CD8-positive, alpha-beta memory T cell (primary cell): ENCODE measurements around the gene SPPL3. TPM values are rescaled to one million over a fixed set of nuclear protein-coding genes. Genes with fewer than 3 reads are reported as not detected.

Source experiments
- CTCF ChIA-PET: fragments of 350-600 bp; sonication (Branson Sonifier 250); formaldehyde crosslinking; loops from one replicate; lab custom pipeline; 2021; ENCODE audit warnings: antibody characterized with exemption; lab: Charles Lee
- POLR2A ChIA-PET: fragments of 350-600 bp; sonication (Branson Sonifier 250); formaldehyde crosslinking; loops from one replicate; lab custom pipeline; 2021; ENCODE audit warnings: antibody characterized with exemption; lab: Charles Lee
- DNase-seq, 5 donors: peaks; one replicate each; pipeline versions ENCODE4 v3.0.0 to v3.0.0-alpha.2; 2020 to 2022; ENCODE audit warnings: mixed read lengths in 1 of 5
- H3K27ac ChIP-seq: one replicate; pipeline ENCODE4 v1.7.0; 2013; ENCODE audit warnings: low read depth, mild to moderate bottlenecking, low read length, moderate library complexity
- H3K27me3 ChIP-seq: 2 replicates; pipeline ENCODE4 v1.7.0; 2013; ENCODE audit warnings: low read length, mild to moderate bottlenecking; ENCODE audit not compliant: insufficient read depth, poor library complexity, severe bottlenecking
- H3K36me3 ChIP-seq: 2 replicates; pipeline ENCODE4 v1.7.0; 2013; ENCODE audit warnings: mild to moderate bottlenecking, low read length, moderate library complexity; ENCODE audit not compliant: insufficient read depth
- H3K4me1 ChIP-seq: 2 replicates; pipeline ENCODE4 v1.7.0; 2013; ENCODE audit warnings: mild to moderate bottlenecking, low read length, moderate library complexity; ENCODE audit not compliant: insufficient read depth
- H3K4me3 ChIP-seq: 2 replicates; pipeline ENCODE4 v1.7.0; 2013; ENCODE audit warnings: mild to moderate bottlenecking, low read length
- H3K9me3 ChIP-seq: 2 replicates; pipeline ENCODE4 v1.7.0; 2013; ENCODE audit warnings: mild to moderate bottlenecking, low read length
- H3K27ac Mint-ChIP-seq, 8 donors: one replicate each; pipeline ENCODE4 v1.8.0; 2020 to 2021; ENCODE audit warnings: mixed read lengths in 8 of 8, mild to moderate bottlenecking in 6 of 8, inconsistent platforms in 3 of 8, moderate library complexity in 3 of 8
- H3K27me3 Mint-ChIP-seq, 2 donors: one replicate each; pipeline ENCODE4 v1.8.0; 2020 to 2021; ENCODE audit warnings: mixed read lengths in 2 of 2, mild to moderate bottlenecking in 1 of 2, moderate library complexity in 1 of 2
- H3K36me3 Mint-ChIP-seq, 3 donors: one replicate each; pipeline ENCODE4 v1.8.0; 2020 to 2021; ENCODE audit warnings: mixed read lengths in 3 of 3, inconsistent platforms in 1 of 3, mild to moderate bottlenecking in 1 of 3
- H3K4me1 Mint-ChIP-seq, 3 donors: one replicate each; pipeline ENCODE4 v1.8.0; 2020 to 2021; ENCODE audit warnings: mixed read lengths in 3 of 3, inconsistent platforms in 1 of 3, mild to moderate bottlenecking in 1 of 3
- H3K4me3 Mint-ChIP-seq, 7 donors: one replicate each; pipeline ENCODE4 v1.8.0; 2020 to 2021; ENCODE audit warnings: mixed read lengths in 7 of 7, mild to moderate bottlenecking in 6 of 7, moderate library complexity in 4 of 7, inconsistent platforms in 2 of 7
- H3K9me3 Mint-ChIP-seq, 5 donors: one replicate each; pipeline ENCODE4 v1.8.0; 2020 to 2022; ENCODE audit warnings: mixed read lengths in 5 of 5, mild to moderate bottlenecking in 3 of 5, moderate library complexity in 2 of 5, inconsistent platforms in 1 of 5
- polyA plus RNA-seq: library from polyadenylated mRNA; unstranded; fragments of 300-500 nt; fragmentation: Illumina TruSeq; gene quantifications from one replicate; pipeline ENCODE4 v1.2.3, GENCODE V29; 2021
- total RNA-seq, 2 experiments: library from RNA; stranded (reverse); gene quantifications; one replicate each; pipeline ENCODE4 v1.2.3, GENCODE V29; 2021

The SPPL3 gene
- total and polyA plus RNA-seq, 3 experiments from 2014 or later = 33.1 to 35.6 (median 34.9) TPM

GRCh38 chr12:120884644-120885043 lies 19.5 kb downstream of the SPPL3 start:
- H3K27me3 Mint-ChIP-seq = no peaks in the 10 kb centered on the region
- no peak for DNase-seq
- H3K36me3 Mint-ChIP-seq = peaks cover 0 to 14% (median 3%) of the 10 kb centered on the region in 3 donors
- Histone ChIP-seq H3K27ac (no peak overlapping the region), H3K36me3 (no peaks in the 10 kb centered on the region), H3K4me1 (peaks cover 41% of the 10 kb centered on the region), H3K9me3 (no peaks in the 10 kb centered on the region), H3K4me3 (no peak overlapping the region), H3K27me3 (no peaks in the 10 kb centered on the region)
- H3K27ac Mint-ChIP-seq = no peak overlapping the region
- no peaks in the 10 kb centered on the region for H3K9me3 Mint-ChIP-seq
- no peak overlapping the region for H3K4me3 Mint-ChIP-seq
- H3K4me1 Mint-ChIP-seq = peaks cover 60 to 88% (median 87%) of the 10 kb centered on the region in 3 donors
- CTCF ChIA-PET = no interaction called here
- POLR2A ChIA-PET = no interaction called here

- CTCF ChIA-PET = no interaction called here
Measured at GRCh38 chr12:120882055-120882555, 22.1 kb downstream of the SPPL3 start.

GRCh38 chr12:120879718-120880300 lies 24.3 kb downstream of the SPPL3 start:
- no peak overlapping the region for H3K27ac ChIP-seq
- H3K4me3 Mint-ChIP-seq = no peak overlapping the region
- H3K27me3 Mint-ChIP-seq = no peaks in the 10 kb centered on the region
- no peaks in the 10 kb centered on the region for H3K9me3 ChIP-seq
- no peak overlapping the region for H3K27ac Mint-ChIP-seq
- ChIA-PET POLR2A (interaction anchor here (0.7 kb wide), 1 partner anchor 74 kb away, joined by 3 read pairs; no protein-coding TSS in a partner anchor), CTCF (interaction anchor here (0.5 kb wide), 1 partner anchor 162 kb away, joined by 4 read pairs; no protein-coding TSS in a partner anchor)
- H3K27me3 ChIP-seq = no peaks in the 10 kb centered on the region
- no peaks in the 10 kb centered on the region for H3K9me3 Mint-ChIP-seq
- H3K4me1 Mint-ChIP-seq = peaks cover 49 to 77% (median 77%) of the 10 kb centered on the region in 3 donors
- H3K36me3 ChIP-seq = no peaks in the 10 kb centered on the region
- no peak overlapping the region for H3K4me3 ChIP-seq
- H3K36me3 Mint-ChIP-seq = peaks cover 0 to 13% (median 3%) of the 10 kb centered on the region in 3 donors
- H3K4me1 ChIP-seq = peaks cover 19% of the 10 kb centered on the region
- DNase-seq = no peak

More at GRCh38 chr12:120882055-120882555, 22.1 kb downstream of the SPPL3 start:
- Histone ChIP-seq H3K9me3 (no peaks in the 10 kb centered on the region), H3K27ac (no peak overlapping the region), H3K4me1 (peaks cover 36% of the 10 kb centered on the region), H3K36me3 (no peaks in the 10 kb centered on the region), H3K27me3 (no peaks in the 10 kb centered on the region), H3K4me3 (no peak overlapping the region)
- POLR2A ChIA-PET = no interaction called here
- Mint-ChIP-seq H3K4me3 (no peak overlapping the region), H3K4me1 (peaks cover 55 to 82% (median 82%) of the 10 kb centered on the region in 3 donors), H3K36me3 (peaks cover 0 to 13% (median 3%) of the 10 kb centered on the region in 3 donors), H3K9me3 (no peaks in the 10 kb centered on the region), H3K27ac (peak overlapping the region in 1 of 8 donors; percentile 64), H3K27me3 (no peaks in the 10 kb centered on the region)
- DNase-seq = no peak

GRCh38 chr12:120879102-120879501 lies 25.1 kb downstream of the SPPL3 start:
- Histone ChIP-seq H3K9me3 (no peaks in the 10 kb centered on the region), H3K27ac (no peak overlapping the region), H3K4me1 (peaks cover 14% of the 10 kb centered on the region), H3K27me3 (no peaks in the 10 kb centered on the region), H3K4me3 (no peak overlapping the region), H3K36me3 (no peaks in the 10 kb centered on the region)
- H3K36me3 Mint-ChIP-seq = peaks cover 0 to 13% (median 5%) of the 10 kb centered on the region in 3 donors
- no peaks in the 10 kb centered on the region for H3K27me3 Mint-ChIP-seq
- no peaks in the 10 kb centered on the region for H3K9me3 Mint-ChIP-seq
- H3K27ac Mint-ChIP-seq = no peak overlapping the region
- ChIA-PET POLR2A (interaction anchor here (0.7 kb wide), 2 partner anchors 73 to 632 kb away, joined by 3 to 4 read pairs; no protein-coding TSS in a partner anchor), CTCF (no interaction called here)
- peaks cover 48 to 75% (median 75%) of the 10 kb centered on the region in 3 donors for H3K4me1 Mint-ChIP-seq
- no peak overlapping the region for H3K4me3 Mint-ChIP-seq
- no peak for DNase-seq

GRCh38 chr12:120874547-120875245 lies 29.5 kb downstream of the SPPL3 start:
- H3K27me3 Mint-ChIP-seq = no peaks in the 10 kb centered on the region
- no peak overlapping the region for H3K27ac Mint-ChIP-seq
- Histone ChIP-seq H3K36me3 (no peaks in the 10 kb centered on the region), H3K9me3 (no peaks in the 10 kb centered on the region), H3K27me3 (no peaks in the 10 kb centered on the region), H3K4me3 (no peak overlapping the region), H3K4me1 (peaks cover 16% of the 10 kb centered on the region), H3K27ac (no peak overlapping the region)
- no peak for DNase-seq
- peak overlapping the region in 1 of 7 donors; percentile 65 for H3K4me3 Mint-ChIP-seq
- no peaks in the 10 kb centered on the region for H3K9me3 Mint-ChIP-seq
- H3K4me1 Mint-ChIP-seq = peaks cover 50 to 75% (median 73%) of the 10 kb centered on the region in 3 donors
- ChIA-PET POLR2A (no interaction called here), CTCF (no interaction called here)
- H3K36me3 Mint-ChIP-seq = peaks cover 0 to 10% (median 5%) of the 10 kb centered on the region in 3 donors

GRCh38 chr12:120873226-120873625 lies 30.9 kb downstream of the SPPL3 start:
- Histone ChIP-seq H3K27ac (no peak overlapping the region), H3K4me1 (peaks cover 11% of the 10 kb centered on the region), H3K4me3 (no peak overlapping the region), H3K36me3 (no peaks in the 10 kb centered on the region), H3K9me3 (no peaks in the 10 kb centered on the region), H3K27me3 (no peaks in the 10 kb centered on the region)
- no peak for DNase-seq
- CTCF ChIA-PET = no interaction called here
- Mint-ChIP-seq H3K4me3 (peak overlapping the region in 6 of 7 donors; percentile 8 to 54 (median 36)), H3K9me3 (no peaks in the 10 kb centered on the region), H3K27me3 (no peaks in the 10 kb centered on the region), H3K36me3 (peaks cover 0 to 8% (median 2%) of the 10 kb centered on the region in 3 donors), H3K27ac (peak overlapping the region in 4 of 8 donors; percentile 4 to 34 (median 10)), H3K4me1 (peaks cover 48 to 70% (median 66%) of the 10 kb centered on the region in 3 donors)
- POLR2A ChIA-PET = no interaction called here

DNA sequence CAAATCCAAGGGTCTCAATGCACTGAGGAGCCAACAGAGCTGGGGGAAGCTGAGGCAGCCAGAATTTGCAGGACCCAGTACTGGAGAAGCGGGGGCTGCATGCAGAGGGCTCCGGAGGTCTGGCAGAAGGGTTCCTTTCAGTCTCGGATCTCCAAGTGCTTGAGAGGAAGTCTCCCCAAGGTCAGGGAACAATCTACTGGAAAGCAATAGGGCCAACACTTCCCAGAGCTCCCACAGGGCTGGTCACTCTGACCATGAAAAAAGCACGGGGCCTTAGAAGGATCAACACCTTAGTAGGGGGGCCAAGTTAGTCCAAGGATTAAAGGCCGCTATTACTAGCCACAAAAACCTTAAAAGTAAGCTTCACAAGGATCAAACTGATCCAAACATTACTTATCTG lies 31.7 kb downstream of the SPPL3 start:
- CTCF ChIA-PET = no interaction called here
- no peak overlapping the region for H3K4me3 ChIP-seq
- H3K4me1 ChIP-seq = peaks cover 11% of the 10 kb centered on the region
- Mint-ChIP-seq H3K9me3 (no peaks in the 10 kb centered on the region), H3K4me3 (peak overlapping the region in 3 of 7 donors; percentile 14 to 47 (median 45)), H3K4me1 (peaks cover 48 to 68% (median 65%) of the 10 kb centered on the region in 3 donors), H3K27me3 (no peaks in the 10 kb centered on the region), H3K36me3 (peaks cover 0 to 12% (median 2%) of the 10 kb centered on the region in 3 donors), H3K27ac (peak overlapping the region in 4 of 8 donors; percentile 12 to 34 (median 25))
- no peak overlapping the region for H3K27ac ChIP-seq
- no peaks in the 10 kb centered on the region for H3K36me3 ChIP-seq
- POLR2A ChIA-PET = no interaction called here
- H3K9me3 ChIP-seq = no peaks in the 10 kb centered on the region
- H3K27me3 ChIP-seq = no peaks in the 10 kb centered on the region
- no peak for DNase-seq

- Mint-ChIP-seq H3K27ac (peak overlapping the region in 1 of 8 donors; percentile 47), H3K27me3 (no peaks in the 10 kb centered on the region), H3K4me3 (no peak overlapping the region), H3K36me3 (peaks cover 0 to 12% (median 2%) of the 10 kb centered on the region in 3 donors), H3K9me3 (no peaks in the 10 kb centered on the region), H3K4me1 (peaks cover 39 to 68% (median 55%) of the 10 kb centered on the region in 3 donors)
- Histone ChIP-seq H3K9me3 (no peaks in the 10 kb centered on the region), H3K36me3 (no peaks in the 10 kb centered on the region), H3K27me3 (no peaks in the 10 kb centered on the region), H3K4me3 (no peak overlapping the region), H3K27ac (no peak overlapping the region), H3K4me1 (peaks cover 6% of the 10 kb centered on the region)
- DNase-seq = no peak
- CTCF ChIA-PET = interaction anchor here (1.3 kb wide), 2 partner anchors 11 to 189 kb away, joined by 3 read pairs; no protein-coding TSS in a partner anchor
- POLR2A ChIA-PET = no interaction called here
Measured at GRCh38 chr12:120870415-120870814, 33.7 kb downstream of the SPPL3 start.
